HG02571 (cell line): Measurements from ENCODE around the gene MUC6.

Source experiments
- ATAC-seq: cut with Tn5 transposase; IDR thresholded peaks from one replicate; pipeline ENCODE4 v1.9.1; 2021; ENCODE audit warnings: mild to moderate bottlenecking, moderate library complexity; ENCODE audit not compliant: unreplicated experiment

Gene MUC6

DNA sequence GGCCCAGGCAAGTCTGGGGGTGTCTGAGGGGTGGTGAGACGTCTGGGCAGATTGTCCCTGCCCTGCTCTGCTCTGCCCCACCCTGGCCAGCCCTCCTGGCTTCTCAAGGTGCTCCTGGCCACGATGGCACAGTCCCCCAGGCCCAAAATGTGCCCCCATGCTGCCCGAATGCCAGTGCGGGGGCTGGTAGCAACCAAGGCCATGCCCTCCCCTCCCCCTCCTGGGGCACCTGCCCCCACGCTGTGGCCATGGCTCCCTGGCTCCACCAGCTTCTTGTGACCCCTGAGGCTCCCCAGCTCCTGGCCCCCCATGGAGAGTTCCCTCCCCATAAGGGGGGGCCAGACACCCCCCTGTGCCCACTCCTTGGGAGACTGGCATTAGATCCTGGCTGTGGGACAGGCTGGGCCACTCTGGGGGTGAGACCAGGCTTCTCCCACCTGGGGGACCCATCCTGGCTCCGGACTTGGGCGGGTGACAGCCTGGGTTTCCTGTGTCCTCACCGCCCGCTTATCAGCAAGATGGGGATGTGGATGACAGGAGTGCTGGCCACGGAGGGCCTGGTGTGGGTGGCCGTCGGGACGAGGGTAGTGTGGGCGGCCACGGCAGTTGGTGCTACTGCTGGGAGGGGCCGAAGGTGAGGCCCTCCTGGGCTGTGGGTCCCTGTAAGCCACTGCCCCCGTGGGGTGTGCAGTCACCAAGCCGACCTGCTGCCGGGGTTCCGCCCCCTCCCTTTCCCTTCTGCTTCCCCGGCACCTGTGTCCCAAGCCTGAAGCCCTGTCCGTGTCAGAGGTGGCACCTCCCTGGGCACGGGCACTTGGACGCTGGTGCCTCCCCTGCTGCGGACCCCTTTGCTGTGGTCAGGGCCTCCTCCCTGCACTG, 15.9 kb upstream of the MUC6 start:
- no peak for ATAC-seq

- no peak for ATAC-seq
Observed at GRCh38 chr11:1051356-1052132, 15.0 kb upstream of the MUC6 start.

- ATAC-seq = peak; percentile 68
Observed at GRCh38 chr11:1050581-1051355, 14.2 kb upstream of the MUC6 start.

- ATAC-seq = no peak
Observed at GRCh38 chr11:1049911-1050580, 13.5 kb upstream of the MUC6 start.

DNA sequence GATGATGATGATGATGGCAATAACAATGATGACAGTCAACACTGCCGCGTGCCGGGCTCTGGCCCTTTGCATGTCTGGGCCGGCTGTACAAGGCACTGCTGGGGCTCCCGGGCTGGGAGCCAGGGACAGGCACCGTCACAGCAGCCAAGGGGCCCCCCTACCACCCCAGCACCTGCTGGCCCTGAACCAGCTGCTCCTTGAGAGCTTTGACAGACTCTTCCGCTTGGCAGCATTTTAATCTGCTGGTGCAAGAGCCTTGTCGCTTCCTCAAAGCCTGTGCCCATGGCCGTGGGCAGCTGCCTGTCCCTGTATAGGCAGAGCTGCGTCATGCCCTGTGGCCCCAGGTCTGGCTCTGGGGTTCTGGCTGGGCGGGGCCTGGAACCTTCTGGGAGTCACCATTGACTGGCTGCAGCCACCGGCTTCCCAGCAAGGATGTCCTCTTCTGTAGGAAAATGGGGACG, 12.9 kb upstream of the MUC6 start:
- no peak for ATAC-seq

GRCh38 chr11:1049071-1049405, 12.5 kb upstream of the MUC6 start:
- no peak for ATAC-seq

DNA sequence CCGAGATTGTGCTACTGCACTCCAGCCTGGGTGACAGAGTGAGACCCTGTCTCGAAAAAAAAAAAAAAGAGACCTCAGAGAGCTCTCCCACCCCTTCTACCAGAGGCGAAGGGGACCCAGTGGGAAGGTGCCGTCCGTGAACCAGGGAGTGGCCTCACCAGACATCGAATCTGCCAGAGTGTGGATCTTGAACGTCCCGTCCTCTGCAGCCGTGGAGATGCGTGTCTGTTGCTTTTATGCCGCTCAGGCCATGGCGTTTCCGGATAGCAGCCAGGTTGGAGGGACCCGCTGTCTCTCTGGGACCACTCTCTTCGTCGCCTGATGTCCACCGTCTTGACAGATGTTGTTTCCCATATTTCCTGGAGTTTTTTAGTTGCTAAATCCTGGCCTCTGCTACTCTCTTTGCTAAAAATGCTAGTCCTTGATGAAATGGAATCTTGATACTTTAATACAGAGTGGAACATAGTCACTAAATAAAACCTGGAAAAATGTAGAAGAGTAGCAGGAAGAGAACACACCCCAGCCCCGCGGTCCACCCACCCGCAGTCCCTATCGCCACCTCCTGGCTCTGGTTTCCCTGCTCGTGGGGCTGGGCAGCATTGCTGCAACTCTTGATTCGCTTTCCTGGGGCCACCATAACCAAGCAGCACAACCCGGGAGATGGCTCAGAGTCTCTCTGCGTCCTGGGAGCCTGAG, 12.0 kb upstream of the MUC6 start:
- no peak for ATAC-seq

GRCh38 chr11:1047595-1048156, 11.2 kb upstream of the MUC6 start:
- ATAC-seq = no peak

DNA sequence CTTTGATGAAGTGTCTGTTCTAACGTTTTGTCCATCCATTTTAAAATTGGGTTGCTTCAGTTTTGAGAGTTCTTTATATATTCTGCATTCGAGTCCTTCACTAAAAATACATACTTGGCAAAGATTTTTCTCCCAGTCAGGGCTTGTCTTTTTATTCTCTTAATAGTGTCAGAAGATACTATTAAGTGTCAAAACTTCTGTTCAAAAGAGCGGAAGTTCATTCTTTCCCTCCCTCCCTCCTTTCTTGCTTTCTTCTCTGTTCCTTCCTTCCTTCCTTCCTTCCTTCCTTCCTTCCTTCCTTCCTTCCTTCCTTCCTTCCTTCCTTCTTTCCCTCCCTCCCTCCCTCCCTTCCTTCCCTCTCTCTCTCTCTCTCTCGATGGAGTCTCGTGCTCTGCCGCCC, 7.6 kb upstream of the MUC6 start:
- no peak for ATAC-seq

- no peak for ATAC-seq
Observed at GRCh38 chr11:1043563-1044096, 7.1 kb upstream of the MUC6 start.

- ATAC-seq = no peak
Observed at GRCh38 chr11:1042626-1043562, 6.4 kb upstream of the MUC6 start.

- ATAC-seq = no peak
Observed at GRCh38 chr11:1041936-1042608, 5.6 kb upstream of the MUC6 start.

DNA sequence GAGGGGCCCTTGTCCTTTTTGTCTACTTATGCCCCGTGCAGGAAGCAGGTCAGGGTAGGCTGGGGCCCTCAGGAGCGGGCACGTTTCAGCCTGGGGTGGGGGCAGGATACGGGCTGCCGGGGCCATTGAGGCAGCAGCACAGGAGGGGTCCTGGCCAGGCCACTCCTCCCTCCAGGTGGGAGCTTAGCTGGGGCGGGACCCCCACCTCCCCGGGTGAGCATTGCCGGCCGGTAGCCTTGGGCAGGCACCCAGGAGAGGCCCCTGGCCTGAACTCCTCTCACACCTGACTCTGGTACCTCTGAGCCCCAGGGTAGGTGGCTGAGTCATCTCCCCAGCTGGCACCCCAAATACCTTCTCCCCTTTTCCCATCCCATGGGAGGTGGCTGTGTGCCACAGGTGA, 5.0 kb upstream of the MUC6 start:
- no peak for ATAC-seq

DNA sequence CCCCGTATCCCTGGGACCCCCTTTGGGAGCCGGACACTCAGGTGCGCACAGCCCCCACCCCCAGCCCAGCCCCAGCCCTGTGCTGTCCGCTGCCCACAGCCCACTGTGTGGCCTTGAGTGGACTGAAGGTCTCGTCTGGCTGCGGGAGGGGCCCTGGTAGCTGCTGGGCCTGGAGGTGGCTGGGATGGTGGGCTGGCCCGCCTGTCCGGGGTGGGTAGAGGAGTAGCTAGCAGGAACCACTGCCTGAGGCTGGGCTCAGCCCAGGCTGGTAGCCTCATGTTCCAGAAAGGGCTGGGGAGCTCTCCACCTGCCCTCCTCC, 4.6 kb upstream of the MUC6 start:
- ATAC-seq = no peak

GRCh38 chr11:1040428-1041148, 4.1 kb upstream of the MUC6 start:
- no peak for ATAC-seq

- ATAC-seq = no peak
Observed at GRCh38 chr11:1039481-1040427, 3.2 kb upstream of the MUC6 start.
